Measurements from ENCODE around the gene ZBTB42. TPM values are rescaled to one million over a fixed set of nuclear protein-coding genes. Genes with fewer than 3 reads are reported as not detected.

ZBTB42 gene
- total RNA-seq, 1 donor from 2014 or later: 3.1 TPM

DNA sequence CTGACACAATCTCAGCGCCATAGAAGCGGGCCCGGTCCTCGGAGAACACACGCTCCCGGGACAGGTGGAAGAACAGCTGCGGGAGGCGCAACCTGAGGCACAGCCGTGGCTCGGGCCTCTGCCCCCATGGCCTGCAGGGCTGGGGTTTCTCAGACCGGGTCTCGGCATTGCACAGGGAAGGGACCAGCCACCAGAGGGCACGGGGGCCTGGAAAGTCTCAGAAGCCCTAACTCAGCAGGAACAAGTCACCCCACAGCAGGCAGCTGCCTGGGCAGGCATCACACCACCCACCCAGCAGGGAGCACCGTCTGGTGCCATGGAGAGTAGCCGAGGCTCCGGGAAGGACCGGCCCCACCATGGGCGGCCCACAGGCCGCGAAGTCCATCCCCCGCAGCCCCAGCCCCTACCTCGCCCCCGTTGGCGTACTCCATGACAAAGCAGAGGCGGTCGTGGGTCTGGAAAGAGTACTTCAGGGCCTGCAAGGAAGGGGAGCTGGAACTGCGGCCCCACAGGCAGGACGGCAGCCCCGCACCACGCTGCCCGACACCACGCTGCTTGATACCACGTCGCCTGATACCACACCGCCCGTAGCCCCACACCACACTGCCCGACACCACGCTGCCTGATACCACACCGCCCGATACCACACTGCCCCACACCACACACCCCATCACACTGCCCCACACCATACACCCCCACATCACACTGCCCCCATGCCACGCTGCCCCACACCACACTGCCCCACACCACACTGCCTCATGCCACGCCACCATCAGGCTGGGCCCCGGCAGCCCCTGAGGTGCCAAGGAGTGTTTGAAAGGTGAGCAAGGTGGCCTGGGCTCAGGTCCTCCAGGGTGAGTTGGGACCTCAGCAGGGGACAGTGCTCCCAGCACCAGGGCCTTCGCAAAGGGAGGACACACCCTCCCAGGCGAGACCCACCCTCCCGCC lies 27.1 kb upstream of the ZBTB42 start:
- no peak for DNase-seq
- H3K27me3 Mint-ChIP-seq: no peaks in the 10 kb centered on the region
- intact Hi-C loops (cut with micrococcal nuclease): no loop called here
- CTCF ChIA-PET: no interaction called here
- H3K27ac Mint-ChIP-seq: no peak overlapping the region
- POLR2A ChIA-PET: no interaction called here
- no peak overlapping the region for H3K4me3 Mint-ChIP-seq
- ATAC-seq (ENCODE audit: low read depth): no peak
- peaks cover 2% of the 10 kb centered on the region for H3K9me3 Mint-ChIP-seq
- H3K4me1 Mint-ChIP-seq: peaks cover 2% of the 10 kb centered on the region
- TF ChIP-seq, protein P1, sequence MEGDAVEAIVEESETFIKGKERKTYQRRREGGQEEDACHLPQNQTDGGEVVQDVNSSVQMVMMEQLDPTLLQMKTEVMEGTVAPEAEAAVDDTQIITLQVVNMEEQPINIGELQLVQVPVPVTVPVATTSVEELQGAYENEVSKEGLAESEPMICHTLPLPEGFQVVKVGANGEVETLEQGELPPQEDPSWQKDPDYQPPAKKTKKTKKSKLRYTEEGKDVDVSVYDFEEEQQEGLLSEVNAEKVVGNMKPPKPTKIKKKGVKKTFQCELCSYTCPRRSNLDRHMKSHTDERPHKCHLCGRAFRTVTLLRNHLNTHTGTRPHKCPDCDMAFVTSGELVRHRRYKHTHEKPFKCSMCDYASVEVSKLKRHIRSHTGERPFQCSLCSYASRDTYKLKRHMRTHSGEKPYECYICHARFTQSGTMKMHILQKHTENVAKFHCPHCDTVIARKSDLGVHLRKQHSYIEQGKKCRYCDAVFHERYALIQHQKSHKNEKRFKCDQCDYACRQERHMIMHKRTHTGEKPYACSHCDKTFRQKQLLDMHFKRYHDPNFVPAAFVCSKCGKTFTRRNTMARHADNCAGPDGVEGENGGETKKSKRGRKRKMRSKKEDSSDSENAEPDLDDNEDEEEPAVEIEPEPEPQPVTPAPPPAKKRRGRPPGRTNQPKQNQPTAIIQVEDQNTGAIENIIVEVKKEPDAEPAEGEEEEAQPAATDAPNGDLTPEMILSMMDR (IDR thresholded peaks at IDR 0.05): no peak
- H3K36me3 Mint-ChIP-seq (ENCODE audit: low read depth): peaks cover 38% of the 10 kb centered on the region

DNA sequence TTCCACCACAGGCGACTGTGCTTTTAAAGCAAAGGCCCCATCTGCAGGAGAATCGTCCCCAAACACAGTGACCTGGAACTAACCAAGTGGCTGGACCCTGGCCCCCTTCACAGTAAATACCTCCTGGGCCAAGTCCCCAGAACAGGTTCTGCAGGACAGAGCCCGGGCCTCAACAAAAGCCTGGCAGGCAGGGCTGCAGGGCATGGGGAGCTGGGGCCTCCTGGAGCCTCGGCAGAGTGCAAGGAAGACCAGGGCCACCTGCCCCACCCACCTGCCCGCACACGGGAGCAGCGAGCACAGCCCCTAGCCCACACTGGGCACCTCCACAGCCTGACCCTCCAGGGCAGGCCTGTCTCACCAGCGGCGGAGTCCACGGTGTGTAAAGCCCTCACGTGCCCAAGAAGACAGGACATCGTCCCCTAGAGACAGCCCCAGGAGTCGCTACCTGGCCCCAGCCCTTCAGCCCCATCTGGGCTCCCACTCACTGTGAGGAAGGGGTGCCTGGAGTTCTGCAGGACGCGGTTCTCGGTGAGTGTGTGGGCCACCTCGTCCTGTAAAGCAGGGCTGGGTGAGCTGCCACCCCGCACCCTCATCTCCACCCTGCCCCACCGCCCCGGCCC lies 26.3 kb upstream of the ZBTB42 start:
- ChIA-PET POLR2A (interaction anchor here (0.6 kb wide), 1 partner anchor 2000 kb away, joined by 3 read pairs; no protein-coding TSS in a partner anchor), CTCF (no interaction called here)
- Mint-ChIP-seq H3K9me3 (peaks cover 2% of the 10 kb centered on the region), H3K27me3 (no peaks in the 10 kb centered on the region), H3K27ac (no peak overlapping the region), H3K4me1 (no peaks in the 10 kb centered on the region), H3K4me3 (no peak overlapping the region), H3K36me3 (ENCODE audit: low read depth) (peaks cover 38% of the 10 kb centered on the region)
- intact Hi-C loops (cut with micrococcal nuclease): no loop called here
- DNase-seq (no peak), ATAC-seq (ENCODE audit: low read depth) (no peak)
- TF ChIP-seq, protein P1 (IDR thresholded peaks at IDR 0.05): no peak

DNA sequence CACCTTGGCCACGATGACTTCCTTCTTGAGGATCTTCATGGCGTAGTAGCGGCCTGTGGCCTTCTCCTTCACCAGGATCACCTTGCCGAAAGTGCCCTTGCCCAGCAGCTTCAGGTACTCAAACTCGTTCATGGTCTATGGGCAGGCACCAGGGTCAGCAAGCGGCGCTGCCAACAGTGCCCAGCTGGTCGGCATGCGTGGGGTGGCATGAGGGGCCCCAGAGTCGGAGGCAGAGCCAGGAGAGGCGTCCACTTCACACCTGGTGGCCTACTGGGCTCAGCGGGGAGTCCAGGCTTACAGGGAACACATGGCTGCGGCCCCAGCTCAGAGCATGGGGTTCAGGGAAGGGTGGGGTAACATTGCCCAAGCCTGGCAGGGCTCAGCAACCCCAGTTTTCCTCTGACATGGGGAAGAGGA lies 25.8 kb upstream of the ZBTB42 start:
- no peaks in the 10 kb centered on the region for H3K27me3 Mint-ChIP-seq
- CTCF ChIA-PET: no interaction called here

DNA sequence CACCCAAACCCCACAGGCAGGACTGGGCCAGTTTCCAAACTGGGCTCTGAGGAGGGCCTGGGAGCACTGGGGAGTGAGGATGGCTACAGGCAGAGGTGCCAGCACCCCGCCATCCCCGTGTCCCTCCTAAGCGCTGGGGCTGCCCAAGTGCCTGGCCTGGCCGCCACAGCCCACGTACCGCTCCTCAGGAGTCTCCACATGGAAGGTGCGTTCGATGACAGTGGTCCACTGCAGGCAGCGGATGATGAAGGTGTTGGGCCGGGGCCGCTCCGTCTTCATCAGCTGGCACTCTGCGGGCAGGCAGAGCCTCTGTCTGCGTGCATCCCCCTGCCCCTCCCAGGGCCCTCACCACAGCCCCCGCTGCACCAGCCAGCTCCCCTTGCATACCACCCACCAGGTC lies 24.4 kb upstream of the ZBTB42 start:
- no peak for DNase-seq
- Mint-ChIP-seq H3K27me3 (no peaks in the 10 kb centered on the region), H3K27ac (no peak overlapping the region), H3K9me3 (no peaks in the 10 kb centered on the region), H3K36me3 (ENCODE audit: low read depth) (peaks cover 26% of the 10 kb centered on the region), H3K4me1 (no peaks in the 10 kb centered on the region), H3K4me3 (no peak overlapping the region)
- ChIA-PET POLR2A (no interaction called here), CTCF (no interaction called here)
- intact Hi-C loops (cut with micrococcal nuclease): no loop called here
- no peak for ATAC-seq (ENCODE audit: low read depth)
- TF ChIP-seq, protein P1 (IDR thresholded peaks at IDR 0.05): no peak

More for the DNA sequence above, 25.8 kb upstream of the ZBTB42 start:
- intact Hi-C loops (cut with micrococcal nuclease): no loop called here
- no peak for DNase-seq
- H3K36me3 Mint-ChIP-seq (ENCODE audit: low read depth): peaks cover 33% of the 10 kb centered on the region
- no peaks in the 10 kb centered on the region for H3K4me1 Mint-ChIP-seq
- no peak overlapping the region for H3K27ac Mint-ChIP-seq
- POLR2A ChIA-PET: interaction anchor here (0.6 kb wide), 1 partner anchor 2000 kb away, joined by 3 read pairs; no protein-coding TSS in a partner anchor
- TF ChIP-seq, protein P1 (IDR thresholded peaks at IDR 0.05): no peak
- H3K4me3 Mint-ChIP-seq: no peak overlapping the region
- ATAC-seq (ENCODE audit: low read depth): no peak
- H3K9me3 Mint-ChIP-seq: peaks cover 2% of the 10 kb centered on the region

Data from activated B cell treated with CpG ODN at 0.5 μM for 24 hours (primary cell).